D341Med (cell line): Measurements from ENCODE around the gene SLC25A6.
A peak's percentile ranks its signal among the peaks of the same experiment; 100 is the strongest.

Source experiments
- DNase-seq: peaks from one replicate; pipeline ENCODE4 v3.0.0; 2012; ENCODE audit warnings: low spot score

Gene SLC25A6

DNA sequence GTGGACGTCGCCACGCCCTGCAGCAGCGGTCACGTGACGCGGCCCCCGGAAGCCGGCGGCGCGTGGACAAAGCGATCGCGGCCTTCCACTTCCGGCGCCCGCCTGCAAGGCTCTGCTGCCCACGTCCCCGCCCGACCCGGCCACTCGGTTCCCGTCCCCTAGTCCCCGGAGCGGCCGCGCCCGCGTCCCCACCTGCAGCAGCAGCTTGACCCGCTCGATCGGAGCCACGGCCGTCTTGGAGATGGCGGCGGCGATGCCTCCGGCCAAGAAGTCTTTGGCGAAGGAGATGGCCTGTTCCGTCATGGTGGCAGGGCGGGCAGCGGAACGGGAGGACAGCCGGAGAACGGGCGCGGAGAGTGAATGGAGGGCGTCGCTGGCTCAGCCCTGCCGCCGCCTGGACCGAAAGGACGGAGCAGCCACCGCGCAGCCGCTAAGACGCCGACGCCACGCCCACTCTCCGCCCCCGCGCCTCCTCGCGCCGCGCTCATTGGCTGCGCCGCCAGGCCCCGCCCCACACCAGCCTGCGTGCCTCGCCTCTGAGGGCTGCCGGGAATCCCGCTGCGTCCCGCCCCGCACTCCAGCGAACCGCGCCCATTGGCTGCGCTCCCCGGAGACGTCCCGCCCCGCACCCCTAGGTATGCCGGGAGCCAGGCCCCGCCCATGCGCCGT lies at the start of gene SLC25A6:
TSS of gene SLC25A6 (minus strand) at position 407 of the 669 bp plus-strand sequence. CDS start at position 303, 104 bp downstream.
- DNase-seq = peak; percentile 99

DNA sequence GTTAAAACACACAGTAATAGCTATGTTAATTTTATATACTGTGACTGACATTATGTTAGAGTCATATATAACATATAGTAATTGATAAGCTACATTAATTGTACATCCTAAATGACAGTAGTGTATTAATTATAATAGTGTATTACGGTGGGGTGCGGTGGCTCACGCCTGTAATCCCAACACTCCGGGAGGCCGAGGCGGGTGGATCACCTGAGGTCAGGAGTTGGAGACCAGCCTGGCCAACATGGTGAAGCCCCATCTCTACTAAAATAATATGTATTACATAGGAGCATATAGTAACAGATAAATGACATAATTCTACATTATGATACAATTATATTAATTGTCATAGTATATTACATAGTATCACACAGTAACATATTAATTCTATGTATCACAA lies 48.6 kb upstream of the SLC25A6 start:
- no peak for DNase-seq

DNA sequence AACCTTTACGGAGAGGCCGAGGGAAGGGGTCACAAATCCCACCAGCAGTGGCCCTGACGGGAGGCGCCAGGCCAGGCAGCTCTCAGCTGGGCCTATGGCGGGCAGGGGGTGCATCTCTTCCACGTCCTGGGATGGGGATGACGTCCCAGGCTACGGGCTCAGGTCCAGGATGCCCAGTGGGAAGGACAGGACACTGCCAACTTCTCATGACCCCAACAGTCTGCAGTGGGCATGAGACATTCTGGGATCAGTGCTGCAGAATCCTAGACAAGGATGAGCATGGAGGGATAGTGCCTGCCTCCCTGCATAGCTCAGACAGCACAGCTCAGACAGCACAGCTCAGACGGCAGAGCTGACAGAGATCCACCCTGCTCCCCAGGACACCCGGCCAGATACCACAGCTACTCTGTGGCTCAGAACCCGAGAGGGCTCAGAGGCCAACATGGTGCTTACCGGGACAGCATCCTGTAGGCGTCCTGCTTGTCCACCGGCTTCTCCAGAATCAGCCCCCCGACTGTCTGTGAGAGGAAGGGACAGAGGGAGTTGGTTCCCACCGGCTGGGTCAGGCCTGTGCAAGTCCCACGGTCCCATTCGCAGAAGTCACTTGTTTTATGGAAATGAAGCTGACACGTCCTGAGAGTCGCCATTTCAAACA lies 43.5 kb upstream of the SLC25A6 start:
- no peak for DNase-seq

DNA sequence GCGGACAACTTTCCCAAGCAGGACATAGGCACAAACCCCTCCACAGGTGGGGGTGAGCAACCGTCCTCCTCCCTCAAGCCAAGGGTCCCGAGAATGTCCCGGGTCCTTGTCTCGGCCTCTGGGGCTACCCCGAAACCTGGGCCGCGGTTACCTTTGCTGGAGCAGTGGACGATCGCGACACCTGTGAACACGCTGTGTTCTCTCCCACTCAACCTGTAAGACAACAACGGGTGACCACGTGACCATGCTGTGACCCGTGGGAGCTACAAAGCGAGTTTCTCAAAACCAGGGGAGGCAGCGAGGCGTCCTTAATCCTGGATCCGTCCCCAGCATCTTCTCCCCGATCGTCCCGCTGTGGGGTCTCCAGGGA lies 42.9 kb upstream of the SLC25A6 start:
- DNase-seq = no peak

DNA sequence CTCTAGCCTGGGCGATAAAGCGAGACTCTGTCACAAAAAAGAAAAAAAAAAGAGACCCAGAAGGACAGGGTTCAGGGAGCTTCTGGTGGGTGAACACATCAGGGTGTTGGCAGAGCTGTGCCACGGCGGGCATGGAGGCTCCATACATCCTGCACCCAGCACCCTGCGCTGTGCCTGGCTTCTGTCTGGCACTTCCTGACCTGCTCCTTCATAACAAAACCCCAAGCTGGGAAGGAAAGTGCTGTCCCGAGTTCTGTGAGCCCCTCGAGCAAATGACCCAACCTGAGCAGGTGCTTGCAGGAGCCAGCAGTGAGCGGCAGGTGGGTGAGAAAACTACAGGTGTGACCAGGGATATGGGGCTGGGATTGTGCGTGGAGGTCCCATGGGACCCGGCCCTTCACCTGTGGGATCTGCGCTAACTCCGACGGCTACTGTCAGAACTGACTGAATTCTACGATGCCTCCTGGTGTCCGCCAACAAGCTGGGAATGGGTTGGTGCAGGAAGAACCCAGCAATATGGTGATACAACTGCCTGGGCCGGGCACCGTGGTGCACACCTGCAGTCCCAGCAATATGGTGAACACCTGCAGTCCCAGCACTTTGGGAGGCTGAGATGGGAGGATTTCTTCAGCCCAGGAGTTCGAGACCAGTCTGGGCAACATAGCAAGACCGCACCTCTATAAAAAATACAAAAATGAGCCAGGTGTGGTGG lies 41.9 kb upstream of the SLC25A6 start:
- no peak for DNase-seq

DNA sequence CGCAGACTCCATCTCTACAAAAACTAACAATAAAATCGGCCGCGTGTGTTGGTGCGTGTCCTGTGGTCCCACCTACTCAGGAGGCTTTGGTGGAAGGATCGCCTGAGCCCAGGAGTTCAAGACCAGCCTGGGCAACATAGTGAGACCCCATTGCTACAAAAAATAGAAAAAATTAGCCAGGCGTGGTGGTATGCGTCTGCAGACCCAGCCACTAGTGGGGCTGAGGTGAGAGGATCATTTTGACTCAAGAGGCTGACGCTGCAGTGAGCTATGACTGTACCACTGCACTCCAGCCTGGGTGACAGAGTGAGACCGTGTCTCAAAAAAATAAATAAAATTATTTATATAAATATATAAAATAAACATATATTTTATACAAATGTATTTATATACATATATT lies 38.5 kb upstream of the SLC25A6 start:
- DNase-seq = no peak

DNA sequence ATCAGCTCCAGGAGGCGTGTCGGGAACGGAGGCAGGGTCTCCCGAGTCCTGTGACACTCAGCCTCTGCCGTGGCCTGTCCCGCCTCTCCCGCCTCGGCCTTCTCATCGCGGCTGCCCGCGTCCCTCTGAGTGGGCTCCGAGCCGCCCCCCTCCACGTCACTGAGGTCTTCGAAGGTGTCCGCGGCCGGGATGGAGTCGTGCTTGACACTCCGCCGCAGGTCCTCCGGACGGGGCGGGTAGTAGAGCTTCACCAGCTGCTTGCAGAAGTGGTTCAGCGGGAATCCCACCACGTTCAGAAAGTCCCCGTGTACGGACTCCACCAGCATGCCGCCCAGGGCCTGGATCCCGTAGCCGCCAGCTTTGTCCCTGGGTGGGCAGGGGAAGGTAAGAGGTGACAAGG lies 35.8 kb upstream of the SLC25A6 start:
- DNase-seq = peak; percentile 24

DNA sequence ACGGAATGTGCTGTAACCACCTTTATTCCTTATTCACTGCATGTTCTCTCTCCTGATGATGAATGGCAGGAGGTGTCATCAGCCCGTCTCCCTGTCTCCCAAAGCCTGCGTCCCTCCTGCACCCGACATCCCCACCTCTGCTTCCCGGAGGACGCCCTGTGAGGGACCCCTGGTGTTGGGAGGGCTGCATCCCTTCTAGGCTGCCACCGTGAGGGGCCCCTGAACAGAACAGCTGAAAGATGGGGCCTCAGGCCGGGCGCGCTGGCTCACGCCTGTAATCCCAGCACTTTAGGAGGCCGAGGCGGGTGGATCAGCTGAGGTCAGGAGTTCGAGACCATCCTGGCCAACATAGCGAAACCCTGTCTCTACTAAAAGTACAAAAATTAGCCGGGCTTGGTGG lies 34.4 kb upstream of the SLC25A6 start:
- peak; percentile 26 for DNase-seq

DNA sequence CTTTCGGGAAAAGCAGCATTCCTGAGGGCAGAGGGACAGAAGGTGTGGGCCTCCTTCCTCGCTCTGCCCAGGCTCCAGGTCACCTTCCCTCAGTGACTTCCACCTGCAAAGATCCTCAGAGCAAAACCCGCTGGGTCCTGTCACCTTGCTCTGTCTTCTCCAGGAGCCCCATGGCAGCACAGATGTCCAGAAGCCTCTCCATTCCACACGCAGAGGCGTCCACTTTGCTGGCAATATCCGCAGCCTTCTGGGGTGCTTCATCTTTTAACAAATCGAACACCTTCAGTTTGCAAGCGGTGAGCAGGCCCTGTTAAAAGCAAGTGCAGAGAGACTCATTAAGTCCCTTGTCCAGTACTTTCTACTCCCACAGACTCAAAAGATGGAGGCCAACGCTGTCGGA lies 33.5 kb upstream of the SLC25A6 start:
- no peak for DNase-seq

DNA sequence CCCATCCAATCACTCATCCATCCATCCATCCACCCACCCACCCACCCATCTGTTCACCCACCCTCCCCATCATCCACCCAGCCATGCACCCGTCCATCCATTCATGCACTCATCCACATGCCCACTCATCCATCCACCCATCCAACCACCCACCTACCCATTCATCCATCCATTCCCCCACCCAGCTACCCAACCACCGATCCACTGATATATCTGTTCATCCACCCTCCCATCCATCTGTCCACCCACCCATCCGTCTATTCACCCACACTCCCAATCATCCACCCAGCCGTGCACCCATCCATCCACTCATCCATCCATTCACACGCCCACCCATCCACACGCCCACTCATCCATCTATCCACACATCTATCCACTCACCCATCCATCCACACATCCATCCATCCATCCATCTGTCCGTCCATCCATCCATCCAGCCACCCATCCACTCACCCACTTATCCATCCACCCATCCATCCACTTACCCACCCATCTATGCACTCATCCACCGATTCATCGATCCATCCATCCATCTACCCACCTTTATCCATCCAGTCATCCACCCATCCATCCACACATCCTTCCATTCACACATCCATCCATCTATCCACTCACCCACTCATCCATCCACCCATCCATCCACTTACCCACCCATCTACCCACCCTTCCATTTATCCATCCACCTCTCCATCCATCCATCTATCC lies 32.4 kb upstream of the SLC25A6 start:
- DNase-seq = no peak

DNA sequence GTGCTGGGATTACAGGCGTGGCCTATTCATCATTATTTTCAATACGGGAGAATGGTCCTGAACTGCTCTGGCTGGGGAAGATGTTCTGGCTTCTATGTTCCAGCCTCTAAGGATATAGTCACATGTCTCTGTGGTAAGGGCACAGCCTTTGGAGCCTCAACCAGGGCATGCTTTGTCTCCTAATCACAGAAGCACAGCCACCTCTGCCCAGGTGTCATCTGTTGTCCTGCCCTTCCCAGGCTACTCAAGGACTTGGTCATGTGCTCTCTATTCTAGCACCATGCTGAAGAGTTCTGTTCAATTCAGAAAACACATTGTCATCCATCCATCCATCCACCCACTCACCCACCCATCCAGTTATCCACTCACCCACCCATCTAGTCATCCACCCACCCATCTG lies 31.3 kb upstream of the SLC25A6 start:
- DNase-seq = peak; percentile 15

DNA sequence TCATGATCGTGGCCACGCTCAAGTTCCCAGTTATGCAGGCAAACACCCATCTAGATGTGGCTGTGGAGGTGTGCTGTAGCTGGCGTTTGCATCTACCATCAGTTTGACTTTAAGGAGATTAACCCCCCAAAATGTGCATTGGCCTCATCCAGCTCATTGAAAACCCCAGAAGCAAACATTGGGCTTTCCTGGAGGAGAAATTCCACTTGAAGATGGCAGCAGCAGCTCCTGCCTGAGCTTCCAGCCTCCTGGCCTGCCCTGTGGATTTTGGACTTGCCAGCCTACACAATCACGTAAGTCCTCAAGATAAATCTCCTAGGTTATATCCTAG lies 30.2 kb upstream of the SLC25A6 start:
- no peak for DNase-seq

DNA sequence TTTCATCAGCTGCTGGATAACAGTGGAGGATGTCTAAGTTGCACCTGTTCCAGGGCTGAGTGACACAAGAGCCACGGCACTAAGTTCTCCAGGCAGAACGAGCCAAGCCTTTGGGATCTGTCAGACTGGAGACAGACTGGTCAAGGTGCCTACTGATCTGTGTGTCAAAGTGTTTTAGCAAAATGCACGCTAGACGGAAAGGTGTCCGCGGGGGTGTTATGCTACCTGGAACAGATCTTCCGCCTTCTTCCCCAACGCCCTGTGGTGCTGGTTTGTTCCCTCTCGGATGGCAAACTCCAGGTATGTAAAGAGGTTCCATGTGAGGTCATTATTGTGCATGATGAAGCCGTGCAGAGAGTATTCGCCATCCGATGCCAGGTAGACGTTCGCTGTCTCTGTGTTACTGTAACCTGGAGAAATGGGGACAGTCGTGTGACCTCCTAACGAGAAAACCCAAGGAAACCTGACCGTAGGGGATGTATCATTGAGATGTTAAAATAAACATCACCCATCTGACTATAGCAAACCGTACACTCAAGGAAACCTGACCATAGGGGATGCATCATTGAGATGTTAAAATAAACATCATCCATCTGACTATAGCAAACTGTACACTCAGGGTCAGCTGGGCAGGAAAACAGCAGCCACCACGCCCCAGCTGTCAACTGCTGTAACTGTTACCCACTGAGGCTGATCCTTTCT lies 29.7 kb upstream of the SLC25A6 start:
- DNase-seq = peak; percentile 8

DNA sequence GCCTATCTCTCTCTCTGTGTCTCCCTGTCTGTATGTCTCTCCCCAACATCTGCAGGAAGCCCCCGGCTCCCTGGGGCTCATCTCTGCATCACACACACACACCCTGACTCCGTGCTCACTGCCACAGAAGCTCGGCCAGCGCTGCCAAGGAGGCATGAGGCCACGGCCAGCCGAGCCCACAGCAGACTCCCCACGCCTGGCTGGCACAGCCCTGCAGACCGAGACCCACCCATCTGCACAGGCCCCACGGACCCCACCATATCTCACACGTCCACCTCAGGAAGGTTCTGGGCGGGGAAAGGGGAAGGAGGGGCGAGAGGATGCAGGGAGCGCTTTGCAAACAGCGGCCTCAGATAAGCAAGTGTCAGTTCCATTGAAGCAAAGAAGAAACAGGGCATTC lies 28.5 kb upstream of the SLC25A6 start:
- DNase-seq = peak; percentile 43

DNA sequence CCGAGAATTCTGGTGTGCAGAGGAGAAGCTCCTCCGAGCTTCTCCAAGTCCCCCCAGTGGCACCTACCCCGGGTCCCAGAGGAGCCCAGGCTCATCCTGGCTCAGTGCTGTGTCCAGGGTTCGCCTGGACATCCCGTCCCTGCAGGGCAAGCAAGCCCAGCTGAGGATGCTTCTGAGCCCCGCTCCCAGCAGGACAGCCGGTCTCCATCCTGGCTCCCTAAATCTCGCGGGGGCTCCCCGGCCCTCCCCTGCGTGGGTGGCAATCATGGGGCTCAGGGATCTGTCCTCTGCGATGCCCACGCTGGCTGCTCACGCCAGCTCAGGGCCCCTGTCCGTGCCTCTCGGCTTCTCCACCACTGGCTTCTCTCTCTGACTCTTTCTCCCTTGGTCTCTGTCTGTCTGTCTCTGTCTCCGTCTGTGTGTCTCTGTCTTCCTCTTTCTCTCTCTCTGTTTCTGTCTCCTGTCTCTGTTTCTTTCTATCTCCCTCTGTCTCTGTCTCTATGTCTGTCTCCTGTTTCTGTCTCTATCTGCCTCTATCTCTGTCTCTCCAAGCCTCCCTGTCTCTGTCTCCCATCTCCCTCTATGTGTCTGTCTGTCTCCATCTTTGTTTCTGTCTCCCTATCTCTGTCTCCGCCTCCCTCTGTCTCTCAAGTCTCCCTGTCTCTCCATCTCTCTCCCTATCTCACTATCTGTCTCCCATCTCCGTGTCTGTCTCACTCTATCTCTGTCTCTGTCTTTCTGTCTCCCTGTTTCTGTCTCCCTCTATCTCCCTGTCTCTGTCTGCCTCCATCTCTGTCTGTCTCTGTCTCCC lies 27.8 kb upstream of the SLC25A6 start:
- peak; percentile 41 for DNase-seq

DNA sequence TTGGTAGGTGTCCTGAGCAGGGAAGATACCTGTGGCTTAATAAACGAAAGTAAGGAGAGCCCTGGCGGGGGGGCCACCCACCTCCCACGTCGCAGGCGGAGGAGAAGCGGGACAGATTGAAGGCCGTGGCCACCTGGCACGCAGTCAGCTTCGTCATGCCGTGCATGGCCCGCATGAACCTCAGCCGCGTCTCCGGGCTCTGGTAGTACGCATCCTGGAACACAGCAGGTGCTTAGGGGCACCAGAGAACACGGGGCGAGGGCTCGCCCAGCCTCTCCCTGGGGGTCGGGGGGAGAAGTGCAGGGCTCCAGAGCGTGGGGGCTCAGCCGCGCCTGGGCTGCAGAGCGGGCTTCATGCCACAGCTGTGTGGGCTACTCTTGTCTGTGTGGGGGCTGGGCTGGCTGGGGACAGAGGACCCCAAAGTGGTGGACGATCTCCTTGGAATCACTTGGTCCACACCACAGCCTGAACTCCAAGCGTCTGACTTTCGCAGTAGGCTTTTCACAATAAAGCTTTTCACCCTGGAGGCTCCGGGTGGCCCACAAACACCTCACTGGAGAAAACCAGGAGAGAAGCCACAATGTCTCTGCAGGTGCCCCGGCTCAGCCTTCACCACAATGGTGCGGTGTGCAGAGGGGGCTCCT lies 27.1 kb upstream of the SLC25A6 start:
- DNase-seq = peak; percentile 50

DNA sequence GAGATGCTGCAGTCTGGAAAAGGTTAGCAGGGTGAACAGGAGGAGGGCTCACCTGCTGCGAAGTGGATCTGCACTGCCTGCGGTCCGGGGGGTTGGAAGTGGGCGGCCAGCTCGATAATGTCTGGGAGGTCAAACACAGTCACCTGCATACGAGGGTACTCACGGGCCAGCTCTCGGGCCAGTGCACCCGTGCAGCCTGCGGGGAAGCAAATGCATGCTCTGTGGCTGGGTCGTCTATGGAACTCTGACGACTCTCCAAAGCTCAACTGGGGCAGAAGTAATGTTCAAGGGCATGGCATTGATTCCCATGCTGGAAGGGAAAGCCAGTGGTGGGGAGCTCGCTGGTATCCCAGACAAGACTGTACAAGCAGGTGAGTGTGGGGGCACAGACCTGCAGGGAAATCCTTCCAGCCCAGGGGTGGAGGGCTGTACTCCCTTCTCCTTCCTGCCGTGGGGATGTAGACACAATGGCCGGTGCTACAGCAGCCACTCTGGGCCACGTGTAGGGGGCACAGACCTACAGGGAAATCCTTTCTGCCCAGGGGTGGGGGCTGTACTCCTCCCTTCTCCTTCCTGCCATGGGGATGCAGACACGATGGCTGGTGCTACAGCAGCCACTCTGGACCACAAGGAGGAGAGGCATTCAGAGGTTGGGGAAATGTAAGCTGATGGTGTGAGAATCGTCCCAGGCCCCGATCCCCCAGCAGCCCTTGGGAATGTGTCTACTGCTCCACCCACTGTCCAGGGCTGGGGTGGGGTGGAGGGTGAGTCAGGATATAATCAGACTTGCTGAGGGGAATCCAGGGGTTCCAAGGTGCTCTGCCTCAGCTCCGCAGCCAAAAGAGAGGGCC lies 26.2 kb upstream of the SLC25A6 start:
- peak; percentile 22 for DNase-seq

DNA sequence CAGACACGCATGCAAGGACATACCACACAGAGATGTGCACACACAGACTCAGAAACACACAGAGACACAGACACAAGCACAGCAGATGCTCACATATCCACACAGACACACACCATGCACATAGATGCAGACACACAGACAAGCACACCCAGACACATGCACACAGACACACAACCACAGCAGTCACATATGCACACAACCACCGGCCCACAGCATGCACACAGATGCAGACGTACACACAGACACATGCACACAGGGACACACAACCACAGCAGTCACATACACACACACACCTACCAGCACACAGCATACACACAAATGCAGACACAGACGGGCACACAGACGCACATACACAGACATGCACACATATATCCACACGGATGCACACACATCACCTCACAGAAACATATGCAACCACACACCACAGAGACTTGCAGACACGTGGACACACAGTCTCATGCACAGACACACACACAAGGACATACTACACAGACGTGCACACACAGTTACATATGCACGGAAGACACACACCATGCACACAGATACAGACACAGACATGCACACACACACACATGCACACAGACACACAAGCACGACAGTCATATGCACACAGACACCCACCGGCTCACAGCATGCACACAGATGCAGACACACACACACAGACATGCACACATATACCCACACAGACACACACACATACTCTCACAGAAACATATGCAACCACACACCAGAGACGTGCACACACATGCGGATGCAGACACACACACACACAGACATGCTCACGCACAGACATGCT lies 25.2 kb upstream of the SLC25A6 start:
- DNase-seq = no peak

DNA sequence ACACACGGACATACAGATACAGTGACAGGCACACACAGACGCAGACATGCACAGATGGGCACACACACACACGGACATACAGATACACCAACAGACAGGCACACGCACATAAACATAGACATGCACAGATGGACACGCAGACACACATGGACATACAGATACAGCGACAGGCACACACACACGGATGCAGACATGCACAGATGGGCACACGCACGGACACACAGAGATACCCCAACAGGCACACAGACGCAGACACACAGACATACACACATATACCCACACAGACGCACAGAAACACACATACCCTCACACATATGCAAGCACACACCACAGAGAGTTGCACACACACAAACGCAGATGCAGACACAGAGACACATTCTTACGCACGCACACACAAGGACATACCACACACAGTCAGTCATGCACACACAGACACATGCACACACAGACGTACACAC lies 24.4 kb upstream of the SLC25A6 start:
- no peak for DNase-seq
